Omental fat pad (tissue), 4 donors: Measurements from ENCODE around the gene USP4. TPM values are rescaled to one million over a fixed set of nuclear protein-coding genes. Genes with fewer than 3 reads are reported as not detected.

ENCODE experiments used
- ATAC-seq: fragments of 150-250 bp; one replicate; pipeline ENCODE4 v1.9.1; 2016; ENCODE audit warnings: mild to moderate bottlenecking, moderate library complexity; ENCODE audit not compliant: low FRiP score
- DNase-seq: peaks from one replicate; pipeline ENCODE4 v3.0.0-alpha.2; 2019; ENCODE audit warnings: low spot score
- CTCF ChIP-seq, 3 donors: fragments of 450-650 bp; IDR thresholded peaks; one replicate each; pipeline ENCODE4 v1.5.1; 2016 to 2017; ENCODE audit warnings: antibody characterized with exemption in 3 of 3, mild to moderate bottlenecking in 3 of 3, moderate library complexity in 2 of 3
- total RNA-seq, 4 donors: library from RNA; depleted of rRNA; stranded (reverse); fragments of >200 nt; gene quantifications; one replicate each; pipeline ENCODE4 v1.1.0, GENCODE V29; 2016

Gene USP4
- total RNA-seq, 4 donors from 2014 or later: 17.3 to 43.3 (median 34.6) TPM

DNA sequence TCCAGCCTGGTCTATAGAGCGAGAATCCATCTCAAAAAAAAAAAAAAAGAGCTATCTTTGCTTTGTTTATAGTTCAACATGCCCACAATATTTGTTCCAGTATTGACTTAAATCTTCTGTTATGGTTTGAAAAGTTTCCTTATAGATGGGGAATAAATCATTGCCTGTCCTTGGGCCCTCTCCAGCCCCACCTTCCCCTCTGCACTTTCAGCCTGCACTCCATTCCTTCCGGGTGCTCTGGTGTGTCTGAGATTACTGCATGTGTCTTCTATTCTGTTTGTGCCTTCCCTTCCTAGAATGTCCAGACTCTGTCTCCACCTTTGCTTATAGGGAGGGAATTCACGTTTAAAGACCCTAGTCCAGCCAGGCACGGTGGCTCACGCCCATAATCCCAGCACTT is 43.5 kb upstream of the USP4 start:
- ATAC-seq (no peak), DNase-seq (no peak)
- no peak for TF ChIP-seq CTCF (IDR thresholded peaks at IDR 0.05)

GRCh38 chr3:49378249-49378895 is 38.5 kb upstream of the USP4 start:
- TF ChIP-seq CTCF (IDR thresholded peaks at IDR 0.05): no peak
- DNase-seq (no peak), ATAC-seq (peak; percentile 37)

DNA sequence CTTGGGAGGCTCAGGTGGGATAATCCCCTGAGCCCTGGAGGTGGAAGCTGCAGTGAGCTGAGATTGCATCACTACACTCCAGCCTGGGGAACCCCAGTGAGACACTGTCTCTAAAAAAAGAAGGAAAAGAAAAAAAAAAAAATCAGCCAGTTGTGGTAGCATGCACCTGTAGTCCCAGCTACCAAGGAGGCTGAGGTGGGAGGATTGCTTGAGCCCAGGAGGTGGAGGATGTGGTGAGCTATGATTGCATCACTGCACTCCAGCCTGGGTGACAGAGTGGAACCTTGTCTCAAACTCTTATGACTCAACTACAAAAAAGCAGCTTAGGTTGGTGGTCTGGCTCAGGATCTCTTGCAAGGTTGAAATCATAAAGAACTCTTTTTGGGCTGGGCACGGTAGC is 37.6 kb upstream of the USP4 start:
- DNase-seq (no peak), ATAC-seq (peak; percentile 33)
- TF ChIP-seq CTCF (IDR thresholded peaks at IDR 0.05): no peak

- no peak for TF ChIP-seq CTCF (IDR thresholded peaks at IDR 0.05)
- ATAC-seq (no peak), DNase-seq (no peak)
Observed at GRCh38 chr3:49371946-49372345, 32.1 kb upstream of the USP4 start.

DNA sequence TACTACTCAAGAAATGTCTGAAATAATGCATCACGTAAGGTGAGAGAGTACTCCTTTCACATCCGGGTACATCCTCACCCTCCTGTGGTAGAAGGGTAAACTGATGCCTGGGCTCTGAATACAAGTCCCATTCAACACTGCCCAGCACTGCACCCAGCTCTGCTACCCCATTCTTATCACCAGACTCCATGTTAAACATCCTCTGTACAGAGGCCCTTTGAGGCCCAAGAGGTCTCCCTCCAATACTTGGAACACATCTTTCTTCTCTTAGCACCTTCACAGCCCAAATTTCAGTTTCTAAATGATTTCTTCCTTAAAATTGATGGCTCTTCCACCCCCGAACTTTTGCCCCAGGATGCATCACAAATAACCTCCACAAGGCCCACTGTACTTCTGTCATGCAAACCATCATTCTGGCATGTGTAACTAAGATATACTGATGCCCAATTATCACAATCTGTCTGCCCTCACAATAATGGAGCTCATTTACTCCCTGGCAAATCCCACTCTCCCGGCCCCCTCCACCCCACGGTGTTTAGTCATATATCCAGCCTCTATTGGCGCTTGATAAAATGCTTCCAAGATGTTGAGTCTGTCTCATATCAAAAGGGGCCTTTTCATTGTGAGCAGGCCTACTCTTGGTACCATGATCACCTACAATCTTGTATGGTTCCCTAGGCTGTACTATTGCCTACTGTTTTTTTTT is 30.9 kb upstream of the USP4 start:
- no peak for ATAC-seq
- no peak for TF ChIP-seq CTCF (IDR thresholded peaks at IDR 0.05)

DNA sequence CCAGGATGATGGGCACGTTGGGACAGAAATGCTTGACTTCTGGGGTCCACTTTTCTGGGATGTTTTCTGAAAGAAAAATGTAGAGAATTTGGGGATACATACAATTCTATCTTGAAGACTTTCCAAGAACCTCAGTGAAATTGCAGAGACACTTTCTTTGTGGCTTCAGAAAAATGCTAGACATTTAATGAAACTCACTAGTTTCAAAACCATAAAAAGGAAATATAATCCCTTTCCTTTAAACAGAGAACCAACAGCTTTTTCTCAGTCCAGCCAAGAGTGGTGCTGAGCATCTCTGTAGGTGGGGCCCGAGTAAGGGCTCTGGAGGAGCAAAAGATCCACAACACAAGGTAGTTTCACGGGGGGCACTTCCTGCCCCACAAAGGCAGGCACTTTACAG is 22.7 kb upstream of the USP4 start:
- no peak for ATAC-seq
- no peak for DNase-seq
- TF ChIP-seq CTCF (IDR thresholded peaks at IDR 0.05): no peak

More for the DNA sequence above, 30.9 kb upstream of the USP4 start:
- no peak for DNase-seq

GRCh38 chr3:49359623-49360022 is 19.8 kb upstream of the USP4 start:
- ATAC-seq (no peak), DNase-seq (no peak)
- no peak for TF ChIP-seq CTCF (IDR thresholded peaks at IDR 0.05)
